GM08714 (cell line): Measurements from ENCODE around the gene UNC13B.

Experiments
- H3K4me3 ChIP-seq: fragments of 200-500 bp; sonication (Bioruptor generic); 2 replicates; pipeline ENCODE4 v1.5.1; 2014; ENCODE audit warnings: mild to moderate bottlenecking, low read length, inconsistent platforms
- ZNF274 ChIP-seq: IDR thresholded peaks from 2 replicates; pipeline ENCODE4 v1.6.1; 2012; ENCODE audit warnings: mild to moderate bottlenecking, low read depth, low read length

Gene UNC13B

DNA sequence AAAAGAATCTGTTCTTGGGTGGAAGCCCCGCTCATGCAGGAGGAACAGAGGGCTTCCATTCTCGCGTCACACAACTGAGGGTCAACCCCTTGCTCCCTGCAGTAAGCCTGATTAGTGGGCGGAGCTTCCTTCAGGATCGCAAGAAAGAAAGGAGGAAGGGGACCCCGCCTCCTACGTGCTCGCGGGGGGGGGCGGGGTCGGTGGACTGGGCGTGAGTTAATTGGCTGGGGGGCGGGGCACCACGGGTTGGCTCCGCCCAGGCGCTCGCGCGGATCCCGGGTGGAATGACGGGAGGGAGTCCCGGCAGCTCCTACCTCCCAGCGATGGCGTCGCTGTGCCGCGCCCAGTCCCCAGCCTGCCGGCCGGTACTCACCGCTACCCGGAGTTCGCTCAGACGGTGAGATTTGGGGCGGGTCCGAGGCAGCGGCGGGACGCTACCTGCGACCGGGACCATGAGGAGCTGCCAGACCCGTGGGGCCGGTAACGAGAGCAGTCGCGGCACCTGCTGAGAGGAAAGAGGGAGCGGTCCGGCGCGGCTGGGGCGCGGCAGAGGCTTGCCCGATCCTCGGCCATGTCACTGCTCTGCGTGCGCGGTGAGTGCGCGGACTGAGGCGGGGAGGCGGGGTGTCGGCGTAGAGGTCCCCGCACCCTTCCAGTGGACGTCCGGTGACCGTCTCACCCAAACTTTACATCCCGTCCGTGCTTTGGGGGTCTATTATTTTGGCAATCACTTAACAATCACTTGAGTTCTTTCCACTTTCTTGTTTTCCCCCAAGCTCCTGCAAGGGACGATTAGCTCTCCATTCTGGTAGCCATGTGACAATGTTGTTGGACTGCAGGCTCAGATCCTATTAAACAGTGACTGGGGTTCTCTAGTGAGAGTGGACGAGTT is at the start of gene UNC13B:
UNC13B (plus strand) TSS at position 297 of the 892 bp plus-strand sequence; CDS start at position 572, 275 bp downstream.
- no peak for TF ChIP-seq ZNF274
- peak within 1 kb of the TSS; percentile 49 for H3K4me3 ChIP-seq

DNA sequence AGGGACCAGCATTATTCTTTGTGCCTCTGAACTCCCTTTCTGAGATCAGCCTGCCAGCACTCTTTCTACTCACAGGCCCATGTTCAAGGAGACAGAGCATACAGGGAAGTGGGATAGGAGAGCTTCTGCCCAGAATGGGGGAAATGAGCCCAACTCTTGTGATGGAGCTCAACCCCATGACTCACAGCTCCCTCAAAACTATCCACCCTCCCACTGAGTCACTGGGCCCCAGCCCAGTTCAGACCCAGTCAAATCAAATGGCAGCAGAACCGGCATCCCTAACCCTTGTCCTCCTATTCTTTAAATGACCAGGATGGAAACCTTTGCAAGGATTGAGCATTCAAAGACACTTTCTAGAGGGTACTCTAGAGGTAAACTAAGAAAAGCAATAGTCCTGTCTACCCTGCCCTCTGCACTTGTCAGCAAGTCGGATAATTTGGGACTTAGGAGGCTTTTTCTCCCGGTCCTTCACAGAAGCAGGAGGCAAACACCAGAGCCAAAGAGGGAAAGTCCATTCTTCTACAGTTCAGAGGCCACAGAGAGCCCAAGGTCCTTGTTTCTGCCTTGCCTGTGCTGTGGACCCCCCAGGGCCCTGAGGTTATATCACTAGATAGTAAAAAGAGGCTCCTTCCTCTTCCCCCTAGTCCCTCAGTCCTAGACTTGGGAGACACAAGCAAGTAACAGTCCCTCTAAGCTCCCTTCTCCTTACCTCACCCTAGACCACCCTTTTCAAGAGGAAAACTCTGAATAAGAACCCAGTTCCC is 49.4 kb upstream of the UNC13B start:
- TF ChIP-seq ZNF274: no peak
- H3K4me3 ChIP-seq: no peak overlapping the region

DNA sequence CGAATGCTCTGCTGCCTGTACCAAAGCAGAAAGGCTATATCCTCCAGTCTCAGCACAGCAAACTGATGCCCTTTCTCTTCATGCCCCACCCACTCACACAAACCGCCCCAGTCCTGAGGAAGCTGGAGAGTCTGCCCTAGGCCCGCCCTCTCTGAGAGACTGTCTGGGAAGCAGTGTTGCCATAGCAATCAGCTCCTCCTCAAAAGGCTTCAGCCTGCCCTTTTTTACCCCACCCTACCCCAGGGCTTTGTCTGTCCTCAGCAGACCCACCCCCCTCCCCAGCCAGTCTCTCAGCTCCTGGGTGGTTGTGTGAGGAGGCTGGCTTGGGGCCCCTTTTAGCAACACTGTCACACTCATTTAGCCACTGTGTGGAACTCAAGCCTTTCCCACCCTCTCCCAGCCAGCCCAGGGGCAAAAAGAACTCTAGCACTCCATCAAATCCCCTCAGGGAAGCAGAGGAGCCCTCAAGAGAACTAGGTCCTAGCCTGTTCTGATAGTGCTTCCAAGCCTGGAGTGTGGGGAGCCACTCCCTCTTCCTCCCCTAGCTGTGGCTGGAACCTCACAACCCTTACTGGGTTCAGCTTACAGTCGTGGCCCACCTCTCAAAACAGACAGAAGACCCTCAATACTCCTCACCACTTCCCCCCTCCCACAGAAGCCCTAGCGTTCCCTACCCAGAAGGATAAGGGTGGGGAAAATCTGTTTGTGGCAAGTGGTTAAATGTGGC is 47.5 kb upstream of the UNC13B start:
- no peak for TF ChIP-seq ZNF274
- H3K4me3 ChIP-seq: peak overlapping the region; percentile 68; the same call in 1 of the 2 replicates

DNA sequence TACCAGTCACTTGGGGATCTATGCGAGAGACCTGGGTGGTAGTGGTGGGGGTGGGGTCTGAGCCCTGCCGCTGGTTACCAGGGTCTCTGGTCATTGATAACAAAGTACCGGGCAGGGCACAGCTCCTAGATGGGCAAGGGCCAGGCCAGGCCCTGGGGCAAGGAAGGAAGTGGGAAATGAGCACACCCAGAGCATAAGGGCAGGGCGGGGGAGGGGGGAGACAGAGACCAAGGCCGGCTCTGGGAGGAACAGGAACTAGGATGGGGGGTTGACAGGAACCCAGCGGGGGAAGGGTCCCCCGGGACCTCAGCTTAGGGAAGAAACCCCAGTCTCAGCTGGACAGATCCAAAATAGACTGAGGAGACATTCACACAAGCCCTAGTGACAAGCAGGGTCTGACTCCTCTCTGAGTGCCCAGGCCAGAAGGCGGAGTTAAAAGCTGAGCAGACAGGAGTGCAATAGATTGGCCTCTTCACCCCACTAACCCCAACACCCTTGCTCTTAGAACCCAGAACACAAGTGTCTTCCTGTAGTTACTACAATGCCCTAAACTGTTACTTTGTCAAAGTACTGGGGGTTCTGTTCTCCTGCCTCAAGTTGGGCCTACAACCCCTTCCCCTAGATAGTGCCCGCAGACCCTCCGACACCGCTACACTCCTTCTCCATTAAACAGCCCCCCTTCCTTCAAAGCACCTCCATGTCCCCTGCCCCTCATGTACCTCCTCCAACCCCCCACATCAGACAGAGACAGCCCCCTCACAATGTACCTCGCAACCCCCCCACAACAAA is 46.8 kb upstream of the UNC13B start:
- peak overlapping the region; percentile 68; the same call in 1 of the 2 replicates for H3K4me3 ChIP-seq
- no peak for TF ChIP-seq ZNF274

DNA sequence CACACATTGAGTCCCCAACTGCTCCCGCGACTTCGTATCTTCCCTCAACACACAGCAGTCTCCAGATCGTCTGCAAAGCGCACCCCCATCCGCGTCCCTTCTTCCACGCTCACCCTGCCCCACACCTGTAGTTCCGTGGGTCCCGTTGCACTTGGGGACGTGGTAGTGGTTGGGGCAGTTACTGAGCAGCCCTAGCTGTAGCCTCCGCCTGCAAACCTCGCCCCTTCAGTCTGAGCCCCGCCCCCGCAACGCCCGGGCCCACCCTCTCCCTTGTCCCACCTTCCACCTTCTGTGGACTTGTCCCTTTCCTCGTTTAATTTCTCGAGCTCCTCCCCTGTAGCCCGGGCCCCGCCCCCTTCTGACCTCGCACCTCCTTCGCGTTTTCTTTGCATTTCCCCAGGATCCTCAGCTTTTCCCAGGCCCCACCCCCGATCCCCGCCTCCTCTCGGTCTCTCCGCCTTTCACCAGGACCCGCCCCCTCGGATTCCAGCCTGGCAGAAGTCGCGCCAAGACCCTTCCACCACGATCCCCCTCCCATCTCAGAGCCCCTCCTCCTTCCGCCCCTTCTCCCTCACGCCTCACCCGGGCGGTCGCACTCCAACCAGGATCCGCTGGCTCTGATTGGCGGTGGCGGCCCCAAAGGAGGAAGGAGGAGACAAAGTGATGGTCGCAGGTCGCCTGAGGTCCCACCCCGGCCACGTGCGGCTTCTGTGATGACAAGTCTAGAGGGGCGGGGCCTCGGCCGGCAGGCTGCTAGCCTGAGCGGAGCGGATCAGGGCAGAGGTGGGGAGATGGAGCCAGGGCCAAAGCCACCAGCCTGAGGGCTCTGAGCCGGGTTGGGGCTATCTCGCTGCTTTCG is 45.9 kb upstream of the UNC13B start, which contains the start of gene ATOSB:
ATOSB (minus strand) TSS at position 183 of the 859 bp plus-strand sequence. CDS start 7,588 bp downstream, outside the sequence.
- H3K4me3 ChIP-seq: peak within 1 kb of the TSS; percentile 68; the same call in 1 of the 2 replicates
- no peak for TF ChIP-seq ZNF274

DNA sequence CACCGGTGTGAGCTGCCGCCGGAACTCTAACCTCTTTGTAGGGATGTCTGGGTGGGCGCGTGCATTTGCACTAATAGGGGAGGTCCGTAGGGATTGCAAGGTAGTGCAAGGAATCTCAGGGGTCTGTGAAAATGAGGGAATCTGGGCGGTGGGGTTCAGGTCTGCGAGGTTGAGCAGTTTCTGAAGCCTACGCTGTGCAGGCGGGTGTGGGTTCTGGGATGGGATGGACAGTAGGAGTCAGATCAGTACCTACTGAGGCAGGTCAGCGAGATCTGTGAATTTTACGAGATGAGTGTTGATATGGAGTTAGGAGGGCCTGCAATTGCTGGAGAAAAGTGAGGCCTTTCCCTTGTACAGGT is 45.3 kb upstream of the UNC13B start:
- peak overlapping the region; percentile 68; the same call in 1 of the 2 replicates for H3K4me3 ChIP-seq

DNA sequence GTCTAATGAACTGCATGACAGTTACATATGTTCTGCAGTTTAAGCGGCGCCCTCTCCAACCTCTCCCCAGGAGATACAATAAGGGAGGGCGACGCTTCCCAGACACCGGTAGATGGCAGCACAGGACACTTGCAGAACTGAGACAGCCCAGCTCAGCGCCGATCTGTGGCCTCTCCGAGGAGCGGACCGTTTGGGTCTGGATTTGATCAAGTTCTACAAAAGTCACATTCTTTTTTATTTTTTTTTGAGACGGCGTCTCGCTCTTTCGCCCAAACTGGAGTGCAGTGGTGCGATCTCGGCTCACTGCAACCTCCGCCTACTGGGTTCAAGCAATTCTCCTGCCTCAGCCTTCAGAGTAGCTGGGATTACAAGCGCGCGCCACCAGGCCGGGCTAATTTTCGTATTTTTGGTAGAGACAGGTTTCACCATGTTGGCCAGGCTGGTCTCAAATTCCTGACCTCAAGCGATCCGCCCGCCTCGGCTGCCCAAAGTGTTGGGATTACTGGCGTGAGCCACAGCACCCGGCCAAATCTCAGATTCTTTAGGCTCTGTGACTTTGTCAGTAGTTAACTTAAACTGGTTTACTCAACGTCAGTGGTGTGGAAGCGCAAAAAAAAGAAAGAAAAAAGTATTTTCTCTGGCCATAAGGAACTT is 44.8 kb upstream of the UNC13B start:
- no peak overlapping the region; the same call in 1 of the 2 replicates for H3K4me3 ChIP-seq
- TF ChIP-seq ZNF274: no peak

More for the DNA sequence above, 45.3 kb upstream of the UNC13B start:
- no peak for TF ChIP-seq ZNF274

DNA sequence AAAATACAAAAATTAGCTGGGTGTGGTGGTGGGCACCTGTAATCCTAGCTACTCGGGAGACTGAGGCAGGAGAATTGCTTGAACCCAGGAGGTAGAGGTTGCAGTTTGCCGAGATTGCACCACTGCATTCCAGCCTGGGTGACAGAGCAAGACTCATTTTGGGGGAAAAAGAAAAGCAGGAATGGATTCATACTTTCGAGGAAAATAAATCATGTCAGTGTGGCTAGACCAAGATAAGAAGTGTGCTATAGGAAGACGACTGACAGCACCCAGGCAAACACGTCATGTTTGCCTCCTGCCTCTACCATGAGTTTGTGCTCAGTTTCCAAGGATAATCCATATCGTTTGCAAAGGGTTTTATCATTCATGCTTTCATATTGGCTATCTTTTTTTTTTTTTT is 26.9 kb upstream of the UNC13B start:
- H3K4me3 ChIP-seq: no peak overlapping the region
- TF ChIP-seq ZNF274: no peak

DNA sequence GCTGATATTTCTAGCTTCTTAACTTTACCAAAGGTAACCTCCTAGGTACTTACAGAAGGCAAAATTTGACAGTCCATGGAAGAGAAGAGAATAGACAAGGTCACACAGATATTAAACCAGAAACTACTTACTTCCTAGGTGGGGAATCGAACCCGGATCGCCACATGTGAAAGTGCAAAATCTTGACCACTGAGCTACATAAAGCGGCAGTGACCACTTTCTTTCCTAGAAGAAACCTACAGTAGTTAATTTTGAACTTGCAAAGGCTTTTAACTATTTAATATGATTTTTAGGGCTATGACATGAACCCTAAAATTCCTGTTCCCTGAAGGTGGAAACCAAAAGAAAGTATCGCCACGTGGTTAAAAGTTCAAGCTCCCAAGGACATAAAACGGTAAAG is 25.8 kb upstream of the UNC13B start:
- H3K4me3 ChIP-seq: no peak overlapping the region
- TF ChIP-seq ZNF274: no peak

DNA sequence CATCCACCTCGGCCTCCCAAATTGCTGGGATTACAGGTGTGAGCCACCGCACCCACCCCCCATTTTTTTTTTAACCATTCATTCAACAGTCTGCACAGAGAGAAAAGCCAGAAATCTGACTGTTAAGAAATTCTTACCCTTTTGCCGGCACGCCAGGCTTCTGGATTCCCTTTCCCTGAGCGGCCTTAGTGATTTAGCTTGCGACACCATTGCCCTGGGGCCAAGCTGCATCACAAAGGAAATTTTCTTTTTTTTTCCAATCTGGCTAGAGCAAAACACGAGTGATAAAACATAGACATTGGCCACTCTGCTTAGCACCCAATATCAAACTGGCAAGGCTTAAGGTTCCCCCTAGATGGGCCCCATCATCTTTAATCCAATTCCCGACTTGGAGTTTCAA is 24.9 kb upstream of the UNC13B start:
- no peak for TF ChIP-seq ZNF274
- no peak overlapping the region for H3K4me3 ChIP-seq

DNA sequence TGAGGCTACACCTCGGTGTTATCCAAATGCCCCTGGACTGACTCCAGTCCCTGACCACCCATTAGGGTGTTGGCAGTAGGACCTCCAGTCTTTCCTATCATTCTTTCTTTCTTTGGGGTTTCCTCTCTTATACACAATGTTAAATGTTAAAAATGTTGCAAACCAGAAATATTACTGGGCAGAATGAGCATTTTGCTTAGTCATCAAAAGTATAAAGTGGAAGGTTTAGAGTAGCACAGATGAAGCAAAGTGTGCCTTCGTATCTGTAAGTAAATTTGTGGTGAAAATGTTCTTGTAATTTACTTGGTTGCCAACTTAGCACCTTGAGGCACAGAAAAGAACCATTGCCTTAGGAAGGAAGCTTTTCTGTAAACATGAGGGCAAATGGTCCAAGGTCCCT is 21.7 kb upstream of the UNC13B start:
- no peak for TF ChIP-seq ZNF274
- H3K4me3 ChIP-seq: no peak overlapping the region

DNA sequence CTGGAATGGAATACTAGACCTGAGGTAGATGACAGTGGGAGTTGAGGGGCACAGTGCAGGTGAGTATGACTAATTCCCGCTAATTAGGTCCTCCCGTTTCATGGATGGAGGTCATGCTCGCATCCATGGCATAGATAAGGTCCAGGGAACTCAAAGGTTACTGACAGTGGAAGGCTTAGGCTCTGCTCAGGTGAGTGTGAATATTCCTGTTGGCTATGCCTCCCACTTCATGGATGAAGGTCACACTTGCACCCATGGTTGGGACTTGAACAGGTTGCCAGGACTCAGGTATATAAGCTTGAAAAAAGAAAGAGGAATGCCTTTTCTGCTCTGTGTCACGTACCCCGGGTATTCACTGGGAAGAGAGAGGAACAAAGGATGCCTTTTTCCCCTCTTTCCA is 19.8 kb upstream of the UNC13B start:
- TF ChIP-seq ZNF274: no peak
- no peak overlapping the region for H3K4me3 ChIP-seq
